Gastrocnemius medialis (tissue), 4 donors: ENCODE results near the gene NOS2. TPM values are rescaled to one million over a fixed set of nuclear protein-coding genes. Genes with fewer than 3 reads are reported as not detected.
"Not testable (repeated sequence)": the region's sequence is repeated elsewhere in the genome, so short reads cannot be mapped to it uniquely, and the experiment has no call there.

Experiments used
- ATAC-seq, 2 donors: fragments of 150-250 bp; one replicate each; pipeline ENCODE4 v1.9.1; 2016
- DNase-seq, 2 donors: peaks; one replicate each; pipeline ENCODE4 v3.0.0-alpha.2; 2019
- H3K27ac ChIP-seq, 4 donors: fragments of 200-600 bp; sonication (generic); 1 replicate in 1 of 4; 2 replicates in 3 of 4; pipeline ENCODE4 v1.5.1; 2016 to 2018; ENCODE audit warnings: mild to moderate bottlenecking in 2 of 4, moderate library complexity in 1 of 4
- H3K27me3 ChIP-seq, 3 donors: fragments of 200-600 bp; sonication (generic) in 2 of 3; 1 replicate in 1 of 3; 2 replicates in 2 of 3; pipeline versions ENCODE4 v1.5.1 to v1.6.0; 2016 to 2019; ENCODE audit warnings: mild to moderate bottlenecking in 1 of 3, moderate library complexity in 1 of 3
- H3K36me3 ChIP-seq, 2 donors: fragments of 200-600 bp; sonication (generic) in 1 of 2; one replicate each; pipeline ENCODE4 v1.5.1; 2017 to 2018
- H3K4me1 ChIP-seq, 2 donors: fragments of 200-600 bp; sonication (generic) in 1 of 2; one replicate each; pipeline ENCODE4 v1.5.1; 2016 to 2017; ENCODE audit warnings: mild to moderate bottlenecking in 2 of 2
- H3K4me3 ChIP-seq, 4 donors: fragments of 200-600 bp; sonication (generic) in 3 of 4; 1 replicate in 1 of 4; 2 replicates in 3 of 4; pipeline ENCODE4 v1.5.1; 2016 to 2019; ENCODE audit warnings: mild to moderate bottlenecking in 2 of 4
- H3K9me3 ChIP-seq, 3 donors: fragments of 200-600 bp; sonication (generic) in 2 of 3; 1 replicate in 1 of 3; 2 replicates in 2 of 3; pipeline ENCODE4 v1.5.1; 2016 to 2019
- CTCF ChIP-seq, 5 experiments: fragments of 450-650 bp in 3 of 5; fragments of 200-600 bp in 2 of 5; sonication (generic) in 2 of 5; IDR thresholded peaks in 4 of 5; conservative IDR thresholded peaks in 1 of 5; 1 replicate in 4 of 5; 2 replicates in 1 of 5; pipeline ENCODE4 v1.5.1; 2016 to 2019; ENCODE audit warnings: antibody characterized with exemption in 5 of 5, mild to moderate bottlenecking in 3 of 5, moderate library complexity in 3 of 5
- POLR2A ChIP-seq, 2 donors: fragments of 450-650 bp; IDR thresholded peaks; one replicate each; pipeline ENCODE4 v1.6.1; 2017; ENCODE audit warnings: antibody characterized with exemption in 2 of 2, mild to moderate bottlenecking in 2 of 2, moderate library complexity in 2 of 2
- in situ Hi-C, 4 donors: fragments of 200-750 bp; cut with MboI; loops; one replicate each; pipeline versions ENCODE4 v1.15.0 to v1.8.0; 2017; ENCODE audit warnings: low sequenced_read_pairs in 4 of 4
- intact Hi-C: fragments of 100-400 bp; cut with DNase I; formaldehyde crosslinking; loops from one replicate; pipeline ENCODE4 v1.15.1; 2023; ENCODE audit warnings: low total_unique reads
- total RNA-seq, 4 donors: library from RNA; depleted of rRNA; stranded (reverse); fragments of >200 nt; gene quantifications; one replicate each; pipeline versions ENCODE4 v1.1.0 to v1.2.3, GENCODE V29; 2016

NOS2 gene
- total RNA-seq, 4 donors from 2014 or later, result 0.07 to 0.68 (median 0.31) TPM; not detected in 1

- no peak for DNase-seq
- Histone ChIP-seq H3K27ac (no peak overlapping the region), H3K4me3 (no peak overlapping the region), H3K36me3 (no peaks in the 10 kb centered on the region), H3K9me3 (no peaks in the 10 kb centered on the region), H3K4me1 (no peaks in the 10 kb centered on the region), H3K27me3 (no peaks in the 10 kb centered on the region)
- TF ChIP-seq CTCF (IDR thresholded peaks at IDR 0.05 in 4 of 5, conservative IDR thresholded peaks at IDR 0.05 in 1 of 5) (no peak), POLR2A (IDR thresholded peaks at IDR 0.05) (no peak)
- ATAC-seq, result no peak
- in situ Hi-C loops, result no loop called here
- intact Hi-C loops, result no loop called here
Measured at GRCh38 chr17:27845264-27846041, 45.1 kb upstream of the NOS2 start.

GRCh38 chr17:27840688-27841087 is 40.4 kb upstream of the NOS2 start:
- no peak for TF ChIP-seq CTCF (IDR thresholded peaks at IDR 0.05 in 4 of 5, conservative IDR thresholded peaks at IDR 0.05 in 1 of 5)
- TF ChIP-seq POLR2A (IDR thresholded peaks at IDR 0.05), result no peak
- no peak overlapping the region for H3K27ac ChIP-seq
- no peaks in the 10 kb centered on the region for H3K36me3 ChIP-seq
- in situ Hi-C loops (no loop called here), intact Hi-C loops (no loop called here)
- H3K4me1 ChIP-seq, result no peaks in the 10 kb centered on the region
- H3K27me3 ChIP-seq, result no peaks in the 10 kb centered on the region
- no peak overlapping the region for H3K4me3 ChIP-seq
- H3K9me3 ChIP-seq, result no peaks in the 10 kb centered on the region
- ATAC-seq (no peak), DNase-seq (no peak)

GRCh38 chr17:27840406-27840678 is 40.0 kb upstream of the NOS2 start:
- H3K36me3 ChIP-seq, H3K27ac ChIP-seq, H3K9me3 ChIP-seq, intact Hi-C loops, ATAC-seq, in situ Hi-C loops, H3K4me1 ChIP-seq, H3K27me3 ChIP-seq, DNase-seq, H3K4me3 ChIP-seq: not testable (repeated sequence)

GRCh38 chr17:27839571-27840405 is 39.5 kb upstream of the NOS2 start:
- intact Hi-C loops, H3K4me1 ChIP-seq, ATAC-seq, H3K27me3 ChIP-seq, DNase-seq, H3K9me3 ChIP-seq, H3K27ac ChIP-seq, H3K36me3 ChIP-seq, in situ Hi-C loops, H3K4me3 ChIP-seq: not testable (repeated sequence)

GRCh38 chr17:27838607-27839006 is 38.3 kb upstream of the NOS2 start:
- intact Hi-C loops, ATAC-seq, H3K27me3 ChIP-seq, DNase-seq, in situ Hi-C loops, H3K4me3 ChIP-seq, H3K27ac ChIP-seq, H3K4me1 ChIP-seq, H3K9me3 ChIP-seq, H3K36me3 ChIP-seq: not testable (repeated sequence)

GRCh38 chr17:27837769-27838168 is 37.4 kb upstream of the NOS2 start:
- in situ Hi-C loops, H3K9me3 ChIP-seq, H3K27me3 ChIP-seq, ATAC-seq, intact Hi-C loops, H3K27ac ChIP-seq, H3K4me3 ChIP-seq, H3K4me1 ChIP-seq, H3K36me3 ChIP-seq, DNase-seq: not testable (repeated sequence)
